Lower leg skin (tissue), 3 donors: ENCODE results near the gene PSIP1.

Experiments
- POLR2A ChIP-seq, 2 donors: fragments of 450-650 bp; IDR thresholded peaks; one replicate each; pipeline ENCODE4 v1.6.1; 2016 to 2017; ENCODE audit warnings: antibody characterized with exemption in 2 of 2, mild to moderate bottlenecking in 1 of 2, moderate library complexity in 1 of 2
- TF ChIP-seq, protein P1 (sequence below), 3 donors: fragments of 450-650 bp; IDR thresholded peaks; one replicate each; pipeline ENCODE4 v1.5.1; 2016; ENCODE audit warnings: antibody characterized with exemption in 3 of 3, mild to moderate bottlenecking in 3 of 3, moderate library complexity in 2 of 3

DNA sequence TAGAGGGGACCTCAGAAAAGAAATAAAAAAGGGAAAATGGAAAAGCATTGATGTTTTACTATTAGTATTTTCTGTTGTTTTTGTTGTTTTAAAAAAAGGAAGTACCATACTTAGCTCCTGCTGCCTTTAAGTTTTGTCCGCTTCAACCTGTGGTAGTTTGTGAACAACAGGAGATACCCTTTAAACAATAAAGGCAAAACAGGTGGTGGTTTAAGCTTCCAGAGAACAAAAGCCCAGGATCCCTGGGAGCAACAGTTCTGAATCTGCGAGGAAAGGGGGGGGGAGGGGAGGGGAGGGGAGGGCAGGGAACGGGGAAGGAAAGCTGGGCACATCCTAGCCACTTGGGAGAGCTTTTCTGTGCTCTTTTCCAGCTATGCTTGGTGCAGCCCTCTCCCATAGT lies 2.1 kb upstream of the PSIP1 start:
- TF ChIP-seq, protein P1, sequence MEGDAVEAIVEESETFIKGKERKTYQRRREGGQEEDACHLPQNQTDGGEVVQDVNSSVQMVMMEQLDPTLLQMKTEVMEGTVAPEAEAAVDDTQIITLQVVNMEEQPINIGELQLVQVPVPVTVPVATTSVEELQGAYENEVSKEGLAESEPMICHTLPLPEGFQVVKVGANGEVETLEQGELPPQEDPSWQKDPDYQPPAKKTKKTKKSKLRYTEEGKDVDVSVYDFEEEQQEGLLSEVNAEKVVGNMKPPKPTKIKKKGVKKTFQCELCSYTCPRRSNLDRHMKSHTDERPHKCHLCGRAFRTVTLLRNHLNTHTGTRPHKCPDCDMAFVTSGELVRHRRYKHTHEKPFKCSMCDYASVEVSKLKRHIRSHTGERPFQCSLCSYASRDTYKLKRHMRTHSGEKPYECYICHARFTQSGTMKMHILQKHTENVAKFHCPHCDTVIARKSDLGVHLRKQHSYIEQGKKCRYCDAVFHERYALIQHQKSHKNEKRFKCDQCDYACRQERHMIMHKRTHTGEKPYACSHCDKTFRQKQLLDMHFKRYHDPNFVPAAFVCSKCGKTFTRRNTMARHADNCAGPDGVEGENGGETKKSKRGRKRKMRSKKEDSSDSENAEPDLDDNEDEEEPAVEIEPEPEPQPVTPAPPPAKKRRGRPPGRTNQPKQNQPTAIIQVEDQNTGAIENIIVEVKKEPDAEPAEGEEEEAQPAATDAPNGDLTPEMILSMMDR (IDR thresholded peaks at IDR 0.05): no peak
- no peak for TF ChIP-seq POLR2A (IDR thresholded peaks at IDR 0.05)
